ENCODE data around the gene GNB5.

GNB5 gene

GRCh38 chr15:52121896-52122295 lies 69.3 kb downstream of the GNB5 start:
- DNase-seq (ENCODE audit: low read depth): no peak
- TF ChIP-seq CTCF (IDR thresholded peaks at IDR 0.05; ENCODE audit: low read depth, low read length, missing control alignments): no peak

GRCh38 chr15:52121006-52121405 lies 70.2 kb downstream of the GNB5 start:
- no peak overlapping the region for H3K4me3 ChIP-seq (ENCODE audit: low read depth, low read length)
- no peak for TF ChIP-seq CTCF (IDR thresholded peaks at IDR 0.05; ENCODE audit: low read depth, low read length, missing control alignments)
- no peak for DNase-seq (ENCODE audit: low read depth)

More at GRCh38 chr15:52121896-52122295, 69.3 kb downstream of the GNB5 start:
- no peak overlapping the region for H3K4me3 ChIP-seq (ENCODE audit: low read depth, low read length)

- no peak overlapping the region for H3K4me3 ChIP-seq (ENCODE audit: low read depth, low read length)
- TF ChIP-seq CTCF (IDR thresholded peaks at IDR 0.05; ENCODE audit: low read depth, low read length, missing control alignments): no peak
These were observed 70.7 kb downstream of the GNB5 start for GRCh38 chr15:52120488-52120887.

GRCh38 chr15:52118969-52119749 lies 72.0 kb downstream of the GNB5 start:
- no peak for TF ChIP-seq CTCF (IDR thresholded peaks at IDR 0.05; ENCODE audit: low read depth, low read length, missing control alignments)
- no peak for DNase-seq (ENCODE audit: low read depth)
- H3K4me3 ChIP-seq (ENCODE audit: low read depth, low read length): no peak overlapping the region

More at GRCh38 chr15:52120488-52120887, 70.7 kb downstream of the GNB5 start:
- no peak for DNase-seq (ENCODE audit: low read depth)

- no peak for DNase-seq (ENCODE audit: low read depth)
- TF ChIP-seq CTCF (IDR thresholded peaks at IDR 0.05; ENCODE audit: low read depth, low read length, missing control alignments): no peak
- no peak overlapping the region for H3K4me3 ChIP-seq (ENCODE audit: low read depth, low read length)
These were observed 73.6 kb downstream of the GNB5 start for GRCh38 chr15:52117549-52117948.

GRCh38 chr15:52115598-52116427 lies 75.4 kb downstream of the GNB5 start:
- no peak for DNase-seq (ENCODE audit: low read depth)
- no peak for TF ChIP-seq CTCF (IDR thresholded peaks at IDR 0.05; ENCODE audit: low read depth, low read length, missing control alignments)
- H3K4me3 ChIP-seq (ENCODE audit: low read depth, low read length): no peak overlapping the region

All from GM12864 (cell line).